Measurements from ENCODE around the gene TSTD2. TPM values are rescaled to one million over a fixed set of nuclear protein-coding genes. Genes with fewer than 3 reads are reported as not detected.

TSTD2 gene
- total RNA-seq, 1 donor from 2014 or later, result 19.6 TPM

DNA sequence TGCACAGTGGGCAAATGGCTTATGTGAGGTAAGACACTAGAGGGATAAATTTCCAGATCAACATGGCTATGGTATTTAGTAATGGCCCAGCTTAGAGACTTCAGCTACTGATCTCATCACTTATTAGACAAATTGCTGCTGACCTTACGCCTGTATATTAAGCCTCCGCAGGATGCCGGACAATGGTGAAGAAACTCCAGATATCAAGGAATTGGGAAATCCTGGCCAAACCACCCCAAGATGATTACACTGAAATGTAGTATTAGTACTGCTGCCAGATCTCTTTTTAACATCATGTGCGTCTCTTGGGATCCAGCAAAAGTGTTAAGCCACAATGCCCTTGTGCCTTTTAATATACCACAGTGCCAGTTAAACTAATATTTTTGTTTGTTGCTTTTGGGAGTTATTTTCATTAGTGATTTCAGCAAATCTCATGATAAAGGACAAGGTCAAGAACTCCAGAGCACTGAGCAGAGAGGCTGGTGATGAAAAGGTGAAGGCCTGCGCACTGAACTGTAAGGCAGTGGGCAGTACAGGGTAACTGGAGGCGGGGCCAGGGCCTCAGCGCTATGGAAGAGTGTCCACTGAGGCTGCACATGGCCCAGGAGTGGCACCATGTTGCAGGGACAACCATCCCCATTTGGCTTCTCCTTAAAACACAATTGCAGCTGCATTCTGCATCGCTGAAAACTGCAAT lies 32.5 kb downstream of the TSTD2 start:
- TF ChIP-seq, protein P1, sequence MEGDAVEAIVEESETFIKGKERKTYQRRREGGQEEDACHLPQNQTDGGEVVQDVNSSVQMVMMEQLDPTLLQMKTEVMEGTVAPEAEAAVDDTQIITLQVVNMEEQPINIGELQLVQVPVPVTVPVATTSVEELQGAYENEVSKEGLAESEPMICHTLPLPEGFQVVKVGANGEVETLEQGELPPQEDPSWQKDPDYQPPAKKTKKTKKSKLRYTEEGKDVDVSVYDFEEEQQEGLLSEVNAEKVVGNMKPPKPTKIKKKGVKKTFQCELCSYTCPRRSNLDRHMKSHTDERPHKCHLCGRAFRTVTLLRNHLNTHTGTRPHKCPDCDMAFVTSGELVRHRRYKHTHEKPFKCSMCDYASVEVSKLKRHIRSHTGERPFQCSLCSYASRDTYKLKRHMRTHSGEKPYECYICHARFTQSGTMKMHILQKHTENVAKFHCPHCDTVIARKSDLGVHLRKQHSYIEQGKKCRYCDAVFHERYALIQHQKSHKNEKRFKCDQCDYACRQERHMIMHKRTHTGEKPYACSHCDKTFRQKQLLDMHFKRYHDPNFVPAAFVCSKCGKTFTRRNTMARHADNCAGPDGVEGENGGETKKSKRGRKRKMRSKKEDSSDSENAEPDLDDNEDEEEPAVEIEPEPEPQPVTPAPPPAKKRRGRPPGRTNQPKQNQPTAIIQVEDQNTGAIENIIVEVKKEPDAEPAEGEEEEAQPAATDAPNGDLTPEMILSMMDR (IDR thresholded peaks at IDR 0.05; ENCODE audit: insufficient read depth, low read length, poor library complexity, severe bottlenecking), result no peak
- H3K36me3 ChIP-seq (ENCODE audit: control insufficient read depth, insufficient read depth, low read length), result peaks cover 1% of the 10 kb centered on the region
- no peak overlapping the region for H3K4me3 ChIP-seq (ENCODE audit: low read depth, low read length)
- no peak for DNase-seq (ENCODE audit: low read depth)
- no peaks in the 10 kb centered on the region for H3K27me3 ChIP-seq (ENCODE audit: control insufficient read depth, insufficient read depth, low read length)

GRCh38 chr9:97599314-97599846 lies 33.8 kb downstream of the TSTD2 start:
- DNase-seq (ENCODE audit: low read depth), result no peak
- peaks cover 1% of the 10 kb centered on the region for H3K36me3 ChIP-seq (ENCODE audit: control insufficient read depth, insufficient read depth, low read length)
- TF ChIP-seq, protein P1 (IDR thresholded peaks at IDR 0.05; ENCODE audit: insufficient read depth, low read length, poor library complexity, severe bottlenecking), result no peak
- no peaks in the 10 kb centered on the region for H3K27me3 ChIP-seq (ENCODE audit: control insufficient read depth, insufficient read depth, low read length)
- H3K4me3 ChIP-seq (ENCODE audit: low read depth, low read length), result no peak overlapping the region

GRCh38 chr9:97598461-97599288 lies 34.5 kb downstream of the TSTD2 start:
- no peak overlapping the region for H3K4me3 ChIP-seq (ENCODE audit: low read depth, low read length)
- peak; percentile 61 for DNase-seq (ENCODE audit: low read depth)
- H3K27me3 ChIP-seq (ENCODE audit: control insufficient read depth, insufficient read depth, low read length), result no peaks in the 10 kb centered on the region
- H3K36me3 ChIP-seq (ENCODE audit: control insufficient read depth, insufficient read depth, low read length), result peaks cover 1% of the 10 kb centered on the region
- TF ChIP-seq, protein P1 (IDR thresholded peaks at IDR 0.05; ENCODE audit: insufficient read depth, low read length, poor library complexity, severe bottlenecking), result peak; percentile 90

GRCh38 chr9:97596906-97597305 lies 36.3 kb downstream of the TSTD2 start:
- no peak for DNase-seq (ENCODE audit: low read depth)
- Histone ChIP-seq H3K4me3 (ENCODE audit: low read depth, low read length) (no peak overlapping the region), H3K36me3 (ENCODE audit: control insufficient read depth, insufficient read depth, low read length) (no peaks in the 10 kb centered on the region), H3K27me3 (ENCODE audit: control insufficient read depth, insufficient read depth, low read length) (no peaks in the 10 kb centered on the region)
- TF ChIP-seq, protein P1 (IDR thresholded peaks at IDR 0.05; ENCODE audit: insufficient read depth, low read length, poor library complexity, severe bottlenecking), result no peak

DNA sequence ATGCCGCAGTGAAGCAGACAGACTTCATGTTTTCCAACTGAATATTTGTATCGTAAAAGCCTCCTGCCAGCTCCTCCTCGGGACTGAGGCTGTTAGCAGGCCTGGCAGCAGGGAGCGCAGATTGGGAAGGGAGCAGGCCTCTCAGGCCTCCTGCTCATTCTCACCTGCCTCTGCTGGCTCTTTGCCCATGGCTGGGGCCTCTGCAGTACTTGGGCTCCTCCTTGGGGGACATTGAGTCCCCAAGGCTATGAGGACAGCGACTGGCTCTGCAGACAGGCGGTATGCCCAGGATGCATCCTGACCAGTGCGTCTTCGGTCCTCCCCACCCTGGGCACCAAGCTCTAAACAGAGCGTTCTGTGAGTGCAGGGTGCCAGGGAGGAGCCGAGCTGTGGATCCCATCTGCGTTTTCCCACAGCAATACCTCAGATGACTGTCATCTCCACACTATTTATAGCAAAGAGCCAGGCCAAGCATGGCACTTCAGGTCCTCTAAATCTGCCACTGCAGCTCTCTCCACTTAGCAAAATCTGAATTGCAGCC lies 38.7 kb downstream of the TSTD2 start:
- TF ChIP-seq, protein P1 (IDR thresholded peaks at IDR 0.05; ENCODE audit: insufficient read depth, low read length, poor library complexity, severe bottlenecking), result no peak
- Histone ChIP-seq H3K27me3 (ENCODE audit: control insufficient read depth, insufficient read depth, low read length) (no peaks in the 10 kb centered on the region), H3K4me3 (ENCODE audit: low read depth, low read length) (no peak overlapping the region), H3K36me3 (ENCODE audit: control insufficient read depth, insufficient read depth, low read length) (no peaks in the 10 kb centered on the region)
- no peak for DNase-seq (ENCODE audit: low read depth)
